ENCODE measurements around the gene SLC6A3. TPM values are rescaled to one million over a fixed set of nuclear protein-coding genes. Genes with fewer than 3 reads are reported as not detected.

The SLC6A3 gene
- total and polyA plus RNA-seq, 9 of the 15 experiments (the other 6 are each of a cell fraction or from before 2014, with no cell fraction given), result not detected

GRCh38 chr5:1428107-1428506, 17.1 kb downstream of the SLC6A3 start:
- TF ChIP-seq LCOR (CRISPR knock-in tag; IDR thresholded peaks at IDR 0.05) (no peak), ZNF175 (CRISPR knock-in tag; IDR thresholded peaks at IDR 0.05; ENCODE audit: low read depth) (no peak), RAD51 (IDR thresholded peaks at IDR 0.05; ENCODE audit: borderline replicate concordance, low read depth) (no peak), HOXB6 (CRISPR knock-in tag; IDR thresholded peaks at IDR 0.05; ENCODE audit: borderline replicate concordance) (no peak), EZH2 (IDR thresholded peaks at IDR 0.05; ENCODE audit: borderline replicate concordance, low read depth, low read length) (no peak), SETDB1 (IDR thresholded peaks at IDR 0.05; ENCODE audit: low read length) (no peak), FUS (optimal IDR thresholded peaks at IDR 0.05; ENCODE audit: low read depth, low read length) (no peak), KDM5B (IDR thresholded peaks at IDR 0.05; ENCODE audit: insufficient replicate concordance, low read depth, low read length) (no peak), CHD4 (IDR thresholded peaks at IDR 0.05; ENCODE audit: insufficient read depth, insufficient replicate concordance, low read depth, low read length, poor library complexity, severe bottlenecking) (no peak), KHSRP (IDR thresholded peaks at IDR 0.05) (no peak), TRIM28 (IDR thresholded peaks at IDR 0.05) (no peak), GTF3C2 (IDR thresholded peaks at IDR 0.05; ENCODE audit: borderline replicate concordance, extremely low read depth, insufficient read length) (no peak), SOX6 (IDR thresholded peaks at IDR 0.05) (no peak), RHOXF2B (CRISPR knock-in tag; conservative IDR thresholded peaks at IDR 0.05) (no peak), PURB (CRISPR knock-in tag; IDR thresholded peaks at IDR 0.05; ENCODE audit: low read depth) (no peak), MBD1 (CRISPR knock-in tag; IDR thresholded peaks at IDR 0.05) (no peak), SMARCA4 (IDR thresholded peaks at IDR 0.05) (no peak), ZNF253 (CRISPR knock-in tag; conservative IDR thresholded peaks at IDR 0.05) (no peak), NRF1 (conservative IDR thresholded peaks at IDR 0.05 in 1 of 2, IDR thresholded peaks at IDR 0.05 in 1 of 2) (no peak), CSDE1 (IDR thresholded peaks at IDR 0.05) (no peak)
- DNase-seq (ENCODE audit: extremely low read depth in 1 of 4, low spot score in 3 of 4) (no peak), ATAC-seq (no peak), FAIRE-seq (no peak)
- Histone ChIP-seq H2AFZ (ENCODE audit: low read depth, low read length) (no peak overlapping the region), H3K4me1 (replicated peaks in 1 of 2; ENCODE audit: control insufficient read depth in 2 of 2, insufficient read depth in 2 of 2, low read length in 2 of 2) (no peaks in the 10 kb centered on the region), H3K4me3 (no peak overlapping the region), H3K27me3 (ENCODE audit: control insufficient read depth in 2 of 2, insufficient read depth in 2 of 2, low read length in 2 of 2) (peaks cover 25 to 55% of the 10 kb centered on the region in 2 experiments; a peak in 4 of 5 replicates), H3K9me1 (ENCODE audit: control insufficient read depth, insufficient read depth, low read length) (no peaks in the 10 kb centered on the region), H3K79me2 (ENCODE audit: control insufficient read depth, insufficient read depth, low read length) (no peaks in the 10 kb centered on the region), H3K4me2 (ENCODE audit: insufficient read depth, low read length) (no peak overlapping the region), H3K9ac (ENCODE audit: insufficient read depth in 1 of 2, low read depth in 2 of 2, low read length in 2 of 2) (no peak overlapping the region), H3K27ac (ENCODE audit: extremely low read depth, low read depth, low read length) (no peak overlapping the region), H3K9me3 (replicated peaks; ENCODE audit: control insufficient read depth, insufficient read depth, low read depth, low read length) (0 out of 2 replicates have a peak, but pooled peaks cover 2% of the 10 kb centered on the region), H4K20me1 (replicated peaks; ENCODE audit: control insufficient read depth, insufficient read depth, low read length) (no peaks in the 10 kb centered on the region), H3K36me3 (ENCODE audit: control insufficient read depth, insufficient read depth, low read length) (no peaks in the 10 kb centered on the region)
- ChIA-PET POLR2A (no interaction called here), CTCF (ENCODE audit: low intra/inter-chr PET ratio) (no interaction called here)
- intact Hi-C loops (cut with micrococcal nuclease), result no loop called here
- in situ Hi-C loops (cut with MboI), result no loop called here
- 0% methylated on average over 1 of the region's 1 CpG for WGBS (ENCODE audit: insufficient coverage, low coverage, missing lambda C conversion rate)
- no TSS peak for BruUV-seq (replicated peaks)
